Measurements from ENCODE around the gene KRTAP4-9.
"Not testable (repeated sequence)": the region's sequence is repeated elsewhere in the genome, so short reads cannot be mapped to it uniquely, and the experiment has no call there.

DNA sequence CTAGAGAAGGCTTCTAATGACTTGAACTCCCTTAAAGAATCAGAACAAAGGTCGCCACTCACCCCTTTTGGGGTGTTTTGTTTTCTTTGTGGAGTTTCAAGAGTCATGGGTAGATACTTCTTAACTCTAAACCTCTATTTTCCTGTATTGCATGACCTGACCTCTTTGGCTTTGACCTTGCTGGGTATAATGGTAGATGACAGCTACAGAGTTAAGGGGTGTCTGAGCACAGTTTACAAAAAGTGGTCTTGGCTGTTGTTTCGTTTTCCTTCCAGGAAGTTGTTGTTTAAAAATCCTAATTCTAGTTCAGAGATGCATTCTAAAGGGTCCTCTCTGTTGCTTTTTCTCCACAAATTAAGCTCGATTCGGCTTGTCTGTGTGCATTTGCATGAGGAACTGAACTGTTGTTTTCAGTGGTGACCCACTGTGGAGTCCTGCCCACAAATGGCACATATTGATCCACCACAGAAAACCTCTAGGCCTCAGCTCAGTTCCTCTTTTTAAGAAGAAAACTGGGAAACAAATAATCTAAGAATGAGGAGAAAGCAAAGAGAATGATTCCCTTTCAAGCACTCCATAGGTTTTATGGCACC lies 16.3 kb upstream of the KRTAP4-9 start:
- TF ChIP-seq, protein P1, sequence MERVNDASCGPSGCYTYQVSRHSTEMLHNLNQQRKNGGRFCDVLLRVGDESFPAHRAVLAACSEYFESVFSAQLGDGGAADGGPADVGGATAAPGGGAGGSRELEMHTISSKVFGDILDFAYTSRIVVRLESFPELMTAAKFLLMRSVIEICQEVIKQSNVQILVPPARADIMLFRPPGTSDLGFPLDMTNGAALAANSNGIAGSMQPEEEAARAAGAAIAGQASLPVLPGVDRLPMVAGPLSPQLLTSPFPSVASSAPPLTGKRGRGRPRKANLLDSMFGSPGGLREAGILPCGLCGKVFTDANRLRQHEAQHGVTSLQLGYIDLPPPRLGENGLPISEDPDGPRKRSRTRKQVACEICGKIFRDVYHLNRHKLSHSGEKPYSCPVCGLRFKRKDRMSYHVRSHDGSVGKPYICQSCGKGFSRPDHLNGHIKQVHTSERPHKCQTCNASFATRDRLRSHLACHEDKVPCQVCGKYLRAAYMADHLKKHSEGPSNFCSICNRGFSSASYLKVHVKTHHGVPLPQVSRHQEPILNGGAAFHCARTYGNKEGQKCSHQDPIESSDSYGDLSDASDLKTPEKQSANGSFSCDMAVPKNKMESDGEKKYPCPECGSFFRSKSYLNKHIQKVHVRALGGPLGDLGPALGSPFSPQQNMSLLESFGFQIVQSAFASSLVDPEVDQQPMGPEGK (CRISPR knock-in tag; IDR thresholded peaks at IDR 0.05; ENCODE audit: borderline replicate concordance): not testable (repeated sequence)
- TF ChIP-seq CSDC2 (CRISPR knock-in tag; IDR thresholded peaks at IDR 0.05); ARNTL (CRISPR knock-in tag; IDR thresholded peaks at IDR 0.05; ENCODE audit: borderline replicate concordance, low read depth); ZNF8 (CRISPR knock-in tag; IDR thresholded peaks at IDR 0.05); ZNF565 (CRISPR knock-in tag; conservative IDR thresholded peaks at IDR 0.05; ENCODE audit: low read depth); PPARA (CRISPR knock-in tag; IDR thresholded peaks at IDR 0.05; ENCODE audit: borderline replicate concordance); ZFP3 (CRISPR knock-in tag; IDR thresholded peaks at IDR 0.05); SNAI2 (CRISPR knock-in tag; IDR thresholded peaks at IDR 0.05): not testable (repeated sequence)
- TF ChIP-seq, protein P2, sequence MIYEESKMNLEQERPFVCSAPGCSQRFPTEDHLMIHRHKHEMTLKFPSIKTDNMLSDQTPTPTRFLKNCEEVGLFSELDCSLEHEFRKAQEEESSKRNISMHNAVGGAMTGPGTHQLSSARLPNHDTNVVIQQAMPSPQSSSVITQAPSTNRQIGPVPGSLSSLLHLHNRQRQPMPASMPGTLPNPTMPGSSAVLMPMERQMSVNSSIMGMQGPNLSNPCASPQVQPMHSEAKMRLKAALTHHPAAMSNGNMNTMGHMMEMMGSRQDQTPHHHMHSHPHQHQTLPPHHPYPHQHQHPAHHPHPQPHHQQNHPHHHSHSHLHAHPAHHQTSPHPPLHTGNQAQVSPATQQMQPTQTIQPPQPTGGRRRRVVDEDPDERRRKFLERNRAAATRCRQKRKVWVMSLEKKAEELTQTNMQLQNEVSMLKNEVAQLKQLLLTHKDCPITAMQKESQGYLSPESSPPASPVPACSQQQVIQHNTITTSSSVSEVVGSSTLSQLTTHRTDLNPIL (CRISPR knock-in tag; IDR thresholded peaks at IDR 0.05; ENCODE audit: low read depth): not testable (repeated sequence)
